Measurements from ENCODE around the gene VPS13D. TPM values are rescaled to one million over a fixed set of nuclear protein-coding genes. Genes with fewer than 3 reads are reported as not detected.

The VPS13D gene
- polyA plus RNA-seq, 1 of the 3 experiments (the other 2 are of a cell fraction) = 15.0 TPM

- 83% methylated on average over 11 of the region's 18 CpGs for WGBS (ENCODE audit: low lambda C conversion rate)
- CTCF ChIA-PET = interaction anchor here (1.0 to 8.8 kb wide), 4 partner anchors 59 to 145 kb away, joined by 3 to 137 read pairs (median 4); no protein-coding TSS in a partner anchor
- POLR2A ChIA-PET = no interaction called here
Measured at GRCh38 chr1:12201352-12202189, 28.3 kb upstream of the VPS13D start.

GRCh38 chr1:12202190-12202497, 27.7 kb upstream of the VPS13D start:
- Histone ChIP-seq H3K4me1 (ENCODE audit: control insufficient read depth in 1 of 2, insufficient read depth in 2 of 2, low read depth in 1 of 2, low read length in 1 of 2) (no peaks in the 10 kb centered on the region; a peak in 1 of 4 replicates), H3K79me2 (ENCODE audit: insufficient read depth) (no peaks in the 10 kb centered on the region), H3K9ac (no peak overlapping the region), H3K9me2 (no peaks in the 10 kb centered on the region), H2AFZ (ENCODE audit: low read depth) (no peak overlapping the region), H4K20me1 (ENCODE audit: insufficient read depth) (no peaks in the 10 kb centered on the region), H3K4me3 (ENCODE audit: low read depth in 2 of 2, low read length in 1 of 2) (no peak overlapping the region), H3K27me3 (ENCODE audit: insufficient read depth) (no peaks in the 10 kb centered on the region; the same call in 1 of the 2 replicates), H3K4me2 (no peak overlapping the region), H3F3A (replicated peaks; ENCODE audit: insufficient read depth) (no peaks in the 10 kb centered on the region), H3K27ac (ENCODE audit: low read depth in 2 of 2, low read length in 1 of 2) (no peak overlapping the region), H3K36me3 (replicated peaks in 1 of 2; ENCODE audit: control insufficient read depth in 1 of 2, insufficient read depth in 2 of 2, low read length in 1 of 2) (no peaks in the 10 kb centered on the region), H3K9me3 (no peaks in the 10 kb centered on the region)
- ChIA-PET POLR2A (no interaction called here), CTCF (interaction anchor here (1.0 to 8.8 kb wide), 4 partner anchors 60 to 145 kb away, joined by 3 to 137 read pairs (median 4); no protein-coding TSS in a partner anchor)
- DNase-seq = peak; percentile 25
- WGBS (ENCODE audit: low lambda C conversion rate) = 93% methylated on average over 6 of the region's 6 CpGs
- TF ChIP-seq REST (IDR thresholded peaks at IDR 0.05; ENCODE audit: low read depth, low read length) (no peak), IRF3 (IDR thresholded peaks at IDR 0.05; ENCODE audit: low read depth, low read length) (no peak), USF2 (IDR thresholded peaks at IDR 0.05; ENCODE audit: borderline replicate concordance, low read depth, low read length) (no peak), GATA2 (CRISPR knock-in tag; IDR thresholded peaks at IDR 0.05) (no peak), NFIC (IDR thresholded peaks at IDR 0.05; ENCODE audit: borderline replicate concordance) (no peak), SMC3 (IDR thresholded peaks at IDR 0.05; ENCODE audit: low read depth, low read length) (no peak), EZH2phosphoT487 (IDR thresholded peaks at IDR 0.05; ENCODE audit: borderline replicate concordance, low read depth) (no peak), MAX (IDR thresholded peaks at IDR 0.05; ENCODE audit: low read depth) (no peak), TCF12 (IDR thresholded peaks at IDR 0.05) (no peak), POLR2AphosphoS5 (IDR thresholded peaks at IDR 0.05; ENCODE audit: low read depth, low read length) (no peak), SIN3A (IDR thresholded peaks at IDR 0.05; ENCODE audit: borderline replicate concordance, low read depth, low read length) (no peak), CTCF (IDR thresholded peaks at IDR 0.05) (no peak), RXRA (IDR thresholded peaks at IDR 0.05; ENCODE audit: borderline replicate concordance, low read depth) (no peak), JUND (IDR thresholded peaks at IDR 0.05) (no peak)

More at GRCh38 chr1:12201352-12202189, 28.3 kb upstream of the VPS13D start:
- no peaks in the 10 kb centered on the region; a peak in 1 of 4 replicates for H3K4me1 ChIP-seq (ENCODE audit: control insufficient read depth in 1 of 2, insufficient read depth in 2 of 2, low read depth in 1 of 2, low read length in 1 of 2)
- no peaks in the 10 kb centered on the region for H4K20me1 ChIP-seq (ENCODE audit: insufficient read depth)
- H3K9me3 ChIP-seq = no peaks in the 10 kb centered on the region
- no peak overlapping the region for H2AFZ ChIP-seq (ENCODE audit: low read depth)
- DNase-seq = peak; percentile 14
- no peaks in the 10 kb centered on the region for H3K9me2 ChIP-seq
- H3K4me2 ChIP-seq = no peak overlapping the region
- no peak overlapping the region for H3K4me3 ChIP-seq (ENCODE audit: low read depth in 2 of 2, low read length in 1 of 2)
- no peaks in the 10 kb centered on the region; the same call in 1 of the 2 replicates for H3K27me3 ChIP-seq (ENCODE audit: insufficient read depth)
- TF ChIP-seq GATA2 (CRISPR knock-in tag; IDR thresholded peaks at IDR 0.05) (no peak), USF2 (IDR thresholded peaks at IDR 0.05; ENCODE audit: borderline replicate concordance, low read depth, low read length) (no peak), TCF12 (IDR thresholded peaks at IDR 0.05) (no peak), RCOR1 (IDR thresholded peaks at IDR 0.05; ENCODE audit: low read length) (no peak), ELF1 (IDR thresholded peaks at IDR 0.05) (no peak), RXRA (IDR thresholded peaks at IDR 0.05; ENCODE audit: borderline replicate concordance, low read depth) (no peak)
- no peaks in the 10 kb centered on the region for H3F3A ChIP-seq (replicated peaks; ENCODE audit: insufficient read depth)
- no peaks in the 10 kb centered on the region for H3K36me3 ChIP-seq (replicated peaks in 1 of 2; ENCODE audit: control insufficient read depth in 1 of 2, insufficient read depth in 2 of 2, low read length in 1 of 2)
- no peak overlapping the region for H3K27ac ChIP-seq (ENCODE audit: low read depth in 2 of 2, low read length in 1 of 2)
- H3K79me2 ChIP-seq (ENCODE audit: insufficient read depth) = no peaks in the 10 kb centered on the region
- H3K9ac ChIP-seq = no peak overlapping the region

Measured in SK-N-SH (cell line).